GM12878 (cell line): Measurements from ENCODE around the gene DPPA5. TPM values are rescaled to one million over a fixed set of nuclear protein-coding genes. Genes with fewer than 3 reads are reported as not detected.

Source experiments
- ATAC-seq: fragments of 200-7000 bp; cut with Tn5 transposase; 3 replicates; pipeline ENCODE4 v1.9.1; 2020; ENCODE audit warnings: mild to moderate bottlenecking, moderate library complexity
- BruUV-seq: library from RNA; stranded (reverse); fragments of 400-500 nt; replicated peaks from 2 replicates; lab custom pipeline; 2021; lab: Mats Ljungman, UMichigan
- CTCF ChIA-PET: fragments of 300-600 bp; sonication (Branson Sonifier 250); formaldehyde crosslinking; extraction: SDS; loops from one replicate; lab custom pipeline; 2021; ENCODE audit warnings: inconsistent platforms; lab: Yijun Ruan, JAX
- POLR2A ChIA-PET: fragments of 350-600 bp; formaldehyde crosslinking; extraction: SDS; loops from one replicate; lab custom pipeline; 2021; ENCODE audit warnings: inconsistent platforms; lab: Charles Lee
- RAD21 ChIA-PET: fragments of 300-600 bp; sonication (Branson Sonifier 250); formaldehyde crosslinking; loops from one replicate; lab custom pipeline; 2023; ENCODE audit warnings: antibody characterized with exemption; ENCODE audit not compliant: unreplicated experiment; lab: Charles Lee
- SMC1A ChIA-PET: fragments of 300-600 bp; sonication (Branson Sonifier 250); formaldehyde crosslinking; loops from one replicate; lab custom pipeline; 2023; ENCODE audit not compliant: unreplicated experiment, uncharacterized antibody; lab: Charles Lee
- DNase-seq: peaks from one replicate; pipeline ENCODE4 v3.0.0-alpha.2; 2011; ENCODE audit warnings: low read depth, low spot score
- FAIRE-seq: peaks from 3 replicates; lab custom pipeline; 2011; peaks lifted over from hg19 to GRCh38; lab: Jason Lieb, UNC
- H2AFZ ChIP-seq: 2 replicates; pipeline ENCODE4 v1.6.0; 2011; ENCODE audit warnings: low read depth, low read length, control low read depth; ENCODE audit not compliant: control insufficient read depth
- H3K27ac ChIP-seq: 2 replicates; pipeline ENCODE4 v1.5.1; 2011; ENCODE audit warnings: control low read depth; ENCODE audit not compliant: control insufficient read depth, insufficient read depth
- H3K27me3 ChIP-seq, 2 experiments: replicated peaks in 1 of 2; 2 replicates each; pipeline versions ENCODE4 v1.6.0 to v1.6.1; 2011; ENCODE audit warnings: low read length in 1 of 2; ENCODE audit not compliant: control insufficient read depth in 2 of 2, insufficient read depth in 2 of 2
- H3K36me3 ChIP-seq, 2 experiments: 2 replicates each; pipeline ENCODE4 v1.5.1; 2011; ENCODE audit warnings: low read length in 1 of 2; ENCODE audit not compliant: control insufficient read depth in 2 of 2, insufficient read depth in 2 of 2
- H3K4me1 ChIP-seq: 2 replicates; pipeline ENCODE4 v1.6.1; 2011; ENCODE audit warnings: mild to moderate bottlenecking, low read length, moderate library complexity, mixed read lengths; ENCODE audit not compliant: control insufficient read depth, insufficient read depth
- H3K4me2 ChIP-seq: 2 replicates; pipeline ENCODE4 v1.6.0; 2011; ENCODE audit warnings: control low read depth; ENCODE audit not compliant: control insufficient read depth, insufficient read depth
- H3K4me3 ChIP-seq: fragments of 200-600 bp; sonication (generic); 2 replicates; pipeline ENCODE4 v1.5.1; 2016
- H3K79me2 ChIP-seq: 2 replicates; pipeline ENCODE4 v1.6.0; 2011; ENCODE audit warnings: low read length; ENCODE audit not compliant: control insufficient read depth, insufficient read depth
- H3K9ac ChIP-seq: 2 replicates; pipeline ENCODE4 v1.8.0; 2011; ENCODE audit warnings: low read length, control low read depth, mixed read lengths; ENCODE audit not compliant: control insufficient read depth, insufficient read depth
- H3K9me3 ChIP-seq: replicated peaks from 3 replicates; pipeline ENCODE4 v1.5.1; 2011; ENCODE audit warnings: mild to moderate bottlenecking, low read length; ENCODE audit not compliant: control insufficient read depth, insufficient read depth
- H4K20me1 ChIP-seq: 2 replicates; pipeline ENCODE4 v1.6.0; 2011; ENCODE audit not compliant: control insufficient read depth, insufficient read depth
- CBX3 ChIP-seq: fragments of 200-600 bp; sonication (generic); IDR thresholded peaks from 2 replicates; pipeline ENCODE4 v1.6.1; 2016; ENCODE audit warnings: low read depth, borderline replicate concordance
- CHD4 ChIP-seq: fragments of 200-600 bp; sonication (generic); IDR thresholded peaks from 2 replicates; pipeline ENCODE4 v1.6.1; 2016; ENCODE audit warnings: mild to moderate bottlenecking
- DPF2 ChIP-seq: fragments of 450-650 bp; IDR thresholded peaks from 2 replicates; pipeline ENCODE4 v1.6.1; 2017; ENCODE audit warnings: mild to moderate bottlenecking
- EZH2 ChIP-seq: IDR thresholded peaks from 2 replicates; pipeline ENCODE4 v1.6.1; 2012; ENCODE audit warnings: low read depth, mild to moderate bottlenecking, control low read depth, inconsistent platforms, low read length, borderline replicate concordance; ENCODE audit not compliant: control insufficient read depth
- FOS ChIP-seq: IDR thresholded peaks from 3 replicates; pipeline ENCODE4 v1.6.1; 2011; ENCODE audit warnings: borderline replicate concordance; ENCODE audit not compliant: insufficient read length; ENCODE audit errors: extremely low read depth
- HCFC1 ChIP-seq: fragments of 150-350 bp; IDR thresholded peaks from 2 replicates; pipeline ENCODE4 v1.6.1; 2014; ENCODE audit warnings: low read length
- IRF4 ChIP-seq: IDR thresholded peaks from 2 replicates; pipeline ENCODE4 v1.6.1; 2011; ENCODE audit warnings: low read depth, low read length
- MXI1 ChIP-seq: fragments of 150-350 bp; IDR thresholded peaks from 2 replicates; pipeline ENCODE4 v1.6.1; 2011; ENCODE audit warnings: low read depth, mild to moderate bottlenecking, inconsistent platforms, low read length, improper control_type of control experiment
- RCOR1 ChIP-seq: conservative IDR thresholded peaks from 2 replicates; pipeline ENCODE4 v1.6.1; 2012; ENCODE audit warnings: low read depth, low read length, improper control_type of control experiment
- SMAD1 ChIP-seq: fragments of 450-650 bp; IDR thresholded peaks from 2 replicates; pipeline ENCODE4 v1.6.1; 2018; ENCODE audit warnings: mild to moderate bottlenecking, low read depth; ENCODE audit not compliant: partially characterized antibody
- SRF ChIP-seq, 2 experiments: IDR thresholded peaks; 2 replicates each; pipeline ENCODE4 v1.6.1; 2011; ENCODE audit warnings: low read depth in 2 of 2, low read length in 2 of 2, mild to moderate bottlenecking in 1 of 2, moderate library complexity in 1 of 2
- SUPT20H ChIP-seq: IDR thresholded peaks from 2 replicates; pipeline ENCODE4 v1.6.1; 2011; ENCODE audit warnings: low read depth, mild to moderate bottlenecking, low read length, moderate library complexity, borderline replicate concordance; ENCODE audit not compliant: control insufficient read depth
- TARDBP ChIP-seq: IDR thresholded peaks from 2 replicates; pipeline ENCODE4 v1.6.1; 2016; ENCODE audit warnings: borderline replicate concordance
- ZNF207 ChIP-seq: fragments of 450-650 bp; IDR thresholded peaks from 2 replicates; pipeline ENCODE4 v1.6.1; 2014; ENCODE audit warnings: antibody characterized with exemption, mild to moderate bottlenecking, borderline replicate concordance
- ZZZ3 ChIP-seq: IDR thresholded peaks from 2 replicates; pipeline ENCODE4 v1.6.1; 2011; ENCODE audit warnings: low read depth; ENCODE audit not compliant: control insufficient read depth, insufficient read length
- WGBS: methylation state at CpG from one replicate; pipeline ENCODE4 v1.1.6; 2016; ENCODE audit warnings: low lambda C conversion rate; ENCODE audit not compliant: insufficient replicate concordance, insufficient coverage; ENCODE audit errors: missing lambda C conversion rate; 5-methylcytosine and 5-hydroxymethylcytosine counted together
- in situ Hi-C: fragments of 300-500 bp; cut with MboI; formaldehyde crosslinking; loops from 9 replicates; pipeline ENCODE4 v1.14.3; 2018; ENCODE audit warnings: mixed read lengths
- intact Hi-C: fragments of 100-400 bp; cut with micrococcal nuclease; formaldehyde crosslinking; loops from one replicate; pipeline ENCODE4 v1.14.2; 2022; ENCODE audit not compliant: unreplicated experiment
- polyA plus RNA-seq, 11 experiments: library from polyadenylated mRNA; depleted of rRNA in 4 of 11; unstranded in 6 of 11; stranded (reverse) in 5 of 11; fragments of >200 nt; fragmentation: Nextera tagmentation in 4 of 11; fragmentation: Illumina TruSeq in 1 of 11; extraction: Ambion mirVana in 4 of 11; extraction: Trizol in 1 of 11; gene quantifications; 1 replicate in 1 of 11; 2 replicates in 10 of 11; pipeline versions ENCODE4 v1.2.1 to v1.2.3, GENCODE V29; 2011 to 2016; ENCODE audit warnings: inconsistent platforms in 2 of 11, missing spikeins in 2 of 11, low read depth in 1 of 11
- total RNA-seq, 4 experiments: library from RNA; depleted of rRNA in 3 of 4; stranded (reverse); fragments of >200 nt in 3 of 4; fragmentation: Illumina TruSeq in 1 of 4; extraction: Trizol in 1 of 4; gene quantifications; 2 replicates each; pipeline versions ENCODE4 v1.2.1 to v1.2.3, GENCODE V29; 2013 to 2021
- TF ChIP-seq, protein P1 (sequence below): fragments of 450-650 bp; IDR thresholded peaks from 2 replicates; pipeline ENCODE4 v1.6.1; 2014; ENCODE audit warnings: mild to moderate bottlenecking
- TF ChIP-seq, protein P2 (sequence below): fragments of 450-650 bp; IDR thresholded peaks from 2 replicates; pipeline ENCODE4 v1.6.1; 2016; ENCODE audit warnings: mild to moderate bottlenecking
- TF ChIP-seq, protein P3 (sequence below): fragments of 450-650 bp; IDR thresholded peaks from 2 replicates; pipeline ENCODE4 v1.6.1; 2016; ENCODE audit warnings: mild to moderate bottlenecking, moderate library complexity, borderline replicate concordance

Gene DPPA5
- total and polyA plus RNA-seq, 10 of the 15 experiments (the other 5 are each of a cell fraction or from before 2014, with no cell fraction given) = not detected

DNA sequence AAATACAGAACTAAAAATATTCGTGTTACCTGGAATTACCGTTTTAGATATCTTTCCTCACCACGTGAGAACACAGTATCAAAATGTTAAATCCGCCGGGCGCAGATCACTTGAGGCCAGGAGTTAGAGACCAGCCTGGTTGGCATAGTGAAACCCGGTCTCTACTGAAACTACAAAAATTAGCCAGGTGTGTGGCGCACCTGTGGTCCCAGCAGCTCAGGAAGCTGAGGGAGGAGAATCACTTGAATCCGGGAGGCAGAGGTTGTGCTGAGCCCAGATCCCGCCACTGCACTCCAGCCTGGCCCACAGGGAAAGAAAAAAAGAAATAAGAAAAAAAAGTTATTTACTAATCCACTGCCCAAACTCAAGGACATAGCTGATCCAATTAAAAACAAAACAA is 35.8 kb upstream of the DPPA5 start:
- no peak for ATAC-seq
- WGBS = 42% methylated on average over 10 of the region's 10 CpGs
- no peaks in the 10 kb centered on the region for H3K9me3 ChIP-seq
- H3K4me3 ChIP-seq = no peak overlapping the region
- H3K9ac ChIP-seq = no peak overlapping the region
- H3K4me2 ChIP-seq = no peak overlapping the region
- no peaks in the 10 kb centered on the region for H3K79me2 ChIP-seq
- no peaks in the 10 kb centered on the region for H3K4me1 ChIP-seq
- DNase-seq = no peak
- ChIA-PET POLR2A (interaction anchor here (0.9 kb wide), 1 partner anchor 63 kb away, joined by 3 read pairs; the partner anchor contains the start of gene CGAS), CTCF (interaction anchor here (0.6 to 2.3 kb wide), 4 partner anchors 9 to 854 kb away, joined by 3 to 8 read pairs (median 3); no protein-coding TSS in a partner anchor), RAD21 (interaction anchor here (3.0 kb wide), 1 partner anchor 62 kb away, joined by 22 read pairs; no protein-coding TSS in a partner anchor), SMC1A (interaction anchor here (1.4 kb wide), 2 partner anchors 123 to 263 kb away, joined by 4 read pairs; no protein-coding TSS in a partner anchor)
- no peaks in the 10 kb centered on the region for H3K36me3 ChIP-seq
- no peaks in the 10 kb centered on the region for H4K20me1 ChIP-seq
- in situ Hi-C loops = no loop called here
- H3K27me3 ChIP-seq = no peaks in the 10 kb centered on the region
- H2AFZ ChIP-seq = no peak overlapping the region
- intact Hi-C loops = loop anchor here (5.0 kb wide), 1 partner anchor 262 kb away; the partner anchor contains the start of gene SLC17A5
- BruUV-seq = no TSS peak
- TF ChIP-seq ZZZ3 (no peak), SRF (IDR thresholded peaks at IDR 0.05; ENCODE audit: low read depth in 2 of 2, low read length in 2 of 2) (no peak), SMAD1 (no peak), MXI1 (no peak), FOS (no peak), SUPT20H (no peak), HCFC1 (no peak), EZH2 (no peak), CHD4 (no peak), IRF4 (no peak), RCOR1 (no peak), ZNF207 (no peak), CBX3 (no peak), TARDBP (no peak), DPF2 (no peak)
- TF ChIP-seq, protein P1, sequence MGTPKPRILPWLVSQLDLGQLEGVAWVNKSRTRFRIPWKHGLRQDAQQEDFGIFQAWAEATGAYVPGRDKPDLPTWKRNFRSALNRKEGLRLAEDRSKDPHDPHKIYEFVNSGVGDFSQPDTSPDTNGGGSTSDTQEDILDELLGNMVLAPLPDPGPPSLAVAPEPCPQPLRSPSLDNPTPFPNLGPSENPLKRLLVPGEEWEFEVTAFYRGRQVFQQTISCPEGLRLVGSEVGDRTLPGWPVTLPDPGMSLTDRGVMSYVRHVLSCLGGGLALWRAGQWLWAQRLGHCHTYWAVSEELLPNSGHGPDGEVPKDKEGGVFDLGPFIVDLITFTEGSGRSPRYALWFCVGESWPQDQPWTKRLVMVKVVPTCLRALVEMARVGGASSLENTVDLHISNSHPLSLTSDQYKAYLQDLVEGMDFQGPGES = no peak
- TF ChIP-seq, protein P2, sequence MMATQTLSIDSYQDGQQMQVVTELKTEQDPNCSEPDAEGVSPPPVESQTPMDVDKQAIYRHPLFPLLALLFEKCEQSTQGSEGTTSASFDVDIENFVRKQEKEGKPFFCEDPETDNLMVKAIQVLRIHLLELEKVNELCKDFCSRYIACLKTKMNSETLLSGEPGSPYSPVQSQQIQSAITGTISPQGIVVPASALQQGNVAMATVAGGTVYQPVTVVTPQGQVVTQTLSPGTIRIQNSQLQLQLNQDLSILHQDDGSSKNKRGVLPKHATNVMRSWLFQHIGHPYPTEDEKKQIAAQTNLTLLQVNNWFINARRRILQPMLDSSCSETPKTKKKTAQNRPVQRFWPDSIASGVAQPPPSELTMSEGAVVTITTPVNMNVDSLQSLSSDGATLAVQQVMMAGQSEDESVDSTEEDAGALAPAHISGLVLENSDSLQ = no peak
- TF ChIP-seq, protein P3, sequence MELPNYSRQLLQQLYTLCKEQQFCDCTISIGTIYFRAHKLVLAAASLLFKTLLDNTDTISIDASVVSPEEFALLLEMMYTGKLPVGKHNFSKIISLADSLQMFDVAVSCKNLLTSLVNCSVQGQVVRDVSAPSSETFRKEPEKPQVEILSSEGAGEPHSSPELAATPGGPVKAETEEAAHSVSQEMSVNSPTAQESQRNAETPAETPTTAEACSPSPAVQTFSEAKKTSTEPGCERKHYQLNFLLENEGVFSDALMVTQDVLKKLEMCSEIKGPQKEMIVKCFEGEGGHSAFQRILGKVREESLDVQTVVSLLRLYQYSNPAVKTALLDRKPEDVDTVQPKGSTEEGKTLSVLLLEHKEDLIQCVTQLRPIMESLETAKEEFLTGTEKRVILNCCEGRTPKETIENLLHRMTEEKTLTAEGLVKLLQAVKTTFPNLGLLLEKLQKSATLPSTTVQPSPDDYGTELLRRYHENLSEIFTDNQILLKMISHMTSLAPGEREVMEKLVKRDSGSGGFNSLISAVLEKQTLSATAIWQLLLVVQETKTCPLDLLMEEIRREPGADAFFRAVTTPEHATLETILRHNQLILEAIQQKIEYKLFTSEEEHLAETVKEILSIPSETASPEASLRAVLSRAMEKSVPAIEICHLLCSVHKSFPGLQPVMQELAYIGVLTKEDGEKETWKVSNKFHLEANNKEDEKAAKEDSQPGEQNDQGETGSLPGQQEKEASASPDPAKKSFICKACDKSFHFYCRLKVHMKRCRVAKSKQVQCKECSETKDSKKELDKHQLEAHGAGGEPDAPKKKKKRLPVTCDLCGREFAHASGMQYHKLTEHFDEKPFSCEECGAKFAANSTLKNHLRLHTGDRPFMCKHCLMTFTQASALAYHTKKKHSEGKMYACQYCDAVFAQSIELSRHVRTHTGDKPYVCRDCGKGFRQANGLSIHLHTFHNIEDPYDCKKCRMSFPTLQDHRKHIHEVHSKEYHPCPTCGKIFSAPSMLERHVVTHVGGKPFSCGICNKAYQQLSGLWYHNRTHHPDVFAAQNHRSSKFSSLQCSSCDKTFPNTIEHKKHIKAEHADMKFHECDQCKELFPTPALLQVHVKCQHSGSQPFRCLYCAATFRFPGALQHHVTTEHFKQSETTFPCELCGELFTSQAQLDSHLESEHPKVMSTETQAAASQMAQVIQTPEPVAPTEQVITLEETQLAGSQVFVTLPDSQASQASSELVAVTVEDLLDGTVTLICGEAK = no peak
- no peak for FAIRE-seq
- H3K27ac ChIP-seq = no peak overlapping the region
